ENCODE measurements around the gene MMP24OS. TPM values are rescaled to one million over a fixed set of nuclear protein-coding genes. Genes with fewer than 3 reads are reported as not detected.

MMP24OS gene
- total RNA-seq, 2 donors from 2014 or later = 35.4 to 65.8 TPM

- TF ChIP-seq POLR2AphosphoS5 (IDR thresholded peaks at IDR 0.05) (no peak), POLR2A (IDR thresholded peaks at IDR 0.05) (no peak)
- TF ChIP-seq, protein P1, sequence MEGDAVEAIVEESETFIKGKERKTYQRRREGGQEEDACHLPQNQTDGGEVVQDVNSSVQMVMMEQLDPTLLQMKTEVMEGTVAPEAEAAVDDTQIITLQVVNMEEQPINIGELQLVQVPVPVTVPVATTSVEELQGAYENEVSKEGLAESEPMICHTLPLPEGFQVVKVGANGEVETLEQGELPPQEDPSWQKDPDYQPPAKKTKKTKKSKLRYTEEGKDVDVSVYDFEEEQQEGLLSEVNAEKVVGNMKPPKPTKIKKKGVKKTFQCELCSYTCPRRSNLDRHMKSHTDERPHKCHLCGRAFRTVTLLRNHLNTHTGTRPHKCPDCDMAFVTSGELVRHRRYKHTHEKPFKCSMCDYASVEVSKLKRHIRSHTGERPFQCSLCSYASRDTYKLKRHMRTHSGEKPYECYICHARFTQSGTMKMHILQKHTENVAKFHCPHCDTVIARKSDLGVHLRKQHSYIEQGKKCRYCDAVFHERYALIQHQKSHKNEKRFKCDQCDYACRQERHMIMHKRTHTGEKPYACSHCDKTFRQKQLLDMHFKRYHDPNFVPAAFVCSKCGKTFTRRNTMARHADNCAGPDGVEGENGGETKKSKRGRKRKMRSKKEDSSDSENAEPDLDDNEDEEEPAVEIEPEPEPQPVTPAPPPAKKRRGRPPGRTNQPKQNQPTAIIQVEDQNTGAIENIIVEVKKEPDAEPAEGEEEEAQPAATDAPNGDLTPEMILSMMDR (IDR thresholded peaks at IDR 0.05) = no peak
- DNase-seq (ENCODE audit: low spot score) = no peak
- intact Hi-C loops (cut with DNase I) = no loop called here
- 90% methylated on average over 27 of the region's 28 CpGs for WGBS
- no peaks in the 10 kb centered on the region for H3K27me3 ChIP-seq (replicated peaks; ENCODE audit: insufficient read depth)
- H3K36me3 ChIP-seq = no peaks in the 10 kb centered on the region
- H3K9me3 ChIP-seq = no peaks in the 10 kb centered on the region
- H3K27ac ChIP-seq = no peak overlapping the region
- no peak overlapping the region for H3K4me3 ChIP-seq
- H3K4me1 ChIP-seq (replicated peaks) = no peaks in the 10 kb centered on the region
Measured at GRCh38 chr20:35287509-35288324, 9.8 kb upstream of the MMP24OS start.

- Histone ChIP-seq H3K27me3 (replicated peaks; ENCODE audit: insufficient read depth) (no peaks in the 10 kb centered on the region), H3K36me3 (no peaks in the 10 kb centered on the region), H3K9me3 (no peaks in the 10 kb centered on the region), H3K4me1 (replicated peaks) (no peaks in the 10 kb centered on the region), H3K27ac (no peak overlapping the region), H3K4me3 (no peak overlapping the region)
- DNase-seq (ENCODE audit: low spot score) = no peak
- TF ChIP-seq, protein P1 (IDR thresholded peaks at IDR 0.05) = no peak
- TF ChIP-seq POLR2AphosphoS5 (IDR thresholded peaks at IDR 0.05) = no peak
- no peak for TF ChIP-seq POLR2A (IDR thresholded peaks at IDR 0.05)
- intact Hi-C loops (cut with DNase I) = no loop called here
- WGBS = 94% methylated on average over 13 of the region's 17 CpGs
Measured at GRCh38 chr20:35286899-35287508, 9.1 kb upstream of the MMP24OS start.

- H3K4me3 ChIP-seq = no peak overlapping the region
- H3K36me3 ChIP-seq = no peaks in the 10 kb centered on the region
- H3K9me3 ChIP-seq = no peaks in the 10 kb centered on the region
- H3K4me1 ChIP-seq (replicated peaks) = no peaks in the 10 kb centered on the region
- TF ChIP-seq, protein P1 (IDR thresholded peaks at IDR 0.05) = no peak
- TF ChIP-seq POLR2A (IDR thresholded peaks at IDR 0.05) (no peak), POLR2AphosphoS5 (IDR thresholded peaks at IDR 0.05) (no peak)
- H3K27me3 ChIP-seq (replicated peaks; ENCODE audit: insufficient read depth) = no peaks in the 10 kb centered on the region
- no peak overlapping the region for H3K27ac ChIP-seq
- WGBS = 88% methylated on average over 9 of the region's 12 CpGs
- intact Hi-C loops (cut with DNase I) = no loop called here
- no peak for DNase-seq (ENCODE audit: low spot score)
Measured at GRCh38 chr20:35286077-35286898, 8.4 kb upstream of the MMP24OS start.

- 71% methylated on average over 5 of the region's 5 CpGs for WGBS
- no peaks in the 10 kb centered on the region for H3K4me1 ChIP-seq (replicated peaks)
- TF ChIP-seq, protein P1 (IDR thresholded peaks at IDR 0.05) = no peak
- no peak for TF ChIP-seq POLR2AphosphoS5 (IDR thresholded peaks at IDR 0.05)
- no peak for TF ChIP-seq POLR2A (IDR thresholded peaks at IDR 0.05)
- DNase-seq (ENCODE audit: low spot score) = no peak
- intact Hi-C loops (cut with DNase I) = no loop called here
- H3K27me3 ChIP-seq (replicated peaks; ENCODE audit: insufficient read depth) = no peaks in the 10 kb centered on the region
- H3K36me3 ChIP-seq = no peaks in the 10 kb centered on the region
- H3K27ac ChIP-seq = no peak overlapping the region
- no peak overlapping the region for H3K4me3 ChIP-seq
- H3K9me3 ChIP-seq = no peaks in the 10 kb centered on the region
Measured at GRCh38 chr20:35285806-35286076, 7.8 kb upstream of the MMP24OS start.
